ENCODE results near the gene MRNIP.
A peak's percentile ranks its signal among the peaks of the same experiment; 100 is the strongest.

Gene MRNIP, protein sequence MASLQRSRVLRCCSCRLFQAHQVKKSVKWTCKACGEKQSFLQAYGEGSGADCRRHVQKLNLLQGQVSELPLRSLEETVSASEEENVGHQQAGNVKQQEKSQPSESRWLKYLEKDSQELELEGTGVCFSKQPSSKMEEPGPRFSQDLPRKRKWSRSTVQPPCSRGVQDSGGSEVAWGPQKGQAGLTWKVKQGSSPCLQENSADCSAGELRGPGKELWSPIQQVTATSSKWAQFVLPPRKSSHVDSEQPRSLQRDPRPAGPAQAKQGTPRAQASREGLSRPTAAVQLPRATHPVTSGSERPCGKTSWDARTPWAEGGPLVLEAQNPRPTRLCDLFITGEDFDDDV

DNA sequence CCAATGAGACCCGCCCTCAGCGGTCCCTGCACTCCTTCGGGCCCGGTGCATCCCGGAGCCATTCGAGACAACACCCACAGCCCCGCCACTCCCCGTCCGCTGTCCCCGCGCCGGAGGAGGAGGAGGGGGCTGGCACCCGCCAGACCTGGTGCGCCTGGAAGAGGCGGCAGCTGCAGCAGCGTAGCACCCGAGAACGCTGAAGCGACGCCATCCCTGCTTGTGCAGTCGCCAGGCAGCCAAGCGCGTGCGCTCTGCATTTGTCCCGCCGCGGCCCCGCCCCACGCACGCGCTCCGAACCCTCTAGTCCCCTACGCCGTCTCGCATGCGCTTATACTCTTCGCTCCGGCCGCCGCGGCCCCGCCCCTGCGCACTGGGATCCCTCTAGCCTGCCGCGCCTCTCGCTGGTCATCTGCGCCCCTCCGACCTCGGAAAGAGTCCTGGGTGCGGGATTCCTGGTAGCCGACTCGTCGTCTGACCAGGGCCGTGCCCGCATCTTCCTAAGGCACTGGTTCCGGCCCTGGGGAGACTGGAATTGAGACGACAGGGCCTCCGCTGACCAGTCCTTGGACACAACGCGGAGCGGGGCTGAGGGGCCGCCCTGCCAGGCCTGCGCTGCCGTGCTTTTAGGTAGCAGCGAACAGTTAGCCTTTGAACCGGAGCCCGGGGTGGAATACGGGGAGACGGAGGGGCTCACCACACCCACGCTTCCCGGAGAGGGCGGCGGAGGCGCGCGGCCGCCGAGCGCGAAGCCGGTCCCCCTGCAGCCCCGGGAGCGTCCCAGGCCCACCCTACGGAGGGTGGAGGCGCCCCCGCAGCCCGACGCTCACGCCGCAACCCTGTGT lies at the start of gene MRNIP:
Gene MRNIP (minus strand): TSS at position 232 of the 842 bp plus-strand sequence. CDS start 21 bp downstream, at position 211.
- DNase-seq: peak; percentile 98

DNA sequence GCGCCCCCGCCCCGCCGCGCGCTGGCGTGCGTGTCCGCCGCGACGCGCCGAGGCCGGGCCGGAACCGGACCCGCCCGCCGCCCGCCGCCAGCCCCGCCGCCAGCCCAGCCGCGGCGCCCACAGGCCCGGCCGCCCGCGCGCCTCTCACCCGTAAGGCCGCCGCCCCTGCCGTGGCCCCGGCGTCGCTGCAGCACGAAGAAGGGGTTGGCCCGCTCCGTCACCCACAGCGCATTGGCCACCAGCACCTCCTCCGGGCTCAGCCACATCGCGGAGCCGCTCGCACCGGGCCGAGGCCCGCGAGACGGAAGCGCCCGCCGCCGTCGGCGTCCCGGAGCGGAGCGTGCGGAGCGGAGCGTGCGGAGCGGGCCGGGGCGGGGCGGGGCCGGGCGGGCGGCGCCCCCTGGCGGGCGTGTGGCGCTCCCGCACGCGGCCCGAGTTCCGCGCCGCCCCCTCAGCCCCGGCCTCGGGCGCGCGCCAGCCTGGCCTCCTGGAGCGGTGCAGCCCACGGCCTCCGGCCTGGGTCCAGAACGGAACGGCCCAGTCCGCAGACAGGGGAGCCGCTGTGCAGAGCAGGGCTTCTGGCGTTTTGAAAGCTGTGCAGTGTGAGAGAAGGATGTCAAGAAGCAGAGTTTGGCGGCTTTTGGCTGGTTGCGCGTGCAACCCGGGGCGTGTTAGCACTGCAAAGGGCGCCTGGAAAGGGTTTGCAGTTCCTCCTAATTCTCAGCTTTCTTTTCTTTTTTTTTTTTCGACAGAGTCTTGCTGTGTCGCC lies 49.1 kb upstream of the MRNIP start, which contains the start of gene TBC1D9B:
Gene TBC1D9B (minus strand): TSS at position 342 of the 769 bp plus-strand sequence. CDS start 76 bp downstream, at position 266.
- peak; percentile 83 for DNase-seq

DNA sequence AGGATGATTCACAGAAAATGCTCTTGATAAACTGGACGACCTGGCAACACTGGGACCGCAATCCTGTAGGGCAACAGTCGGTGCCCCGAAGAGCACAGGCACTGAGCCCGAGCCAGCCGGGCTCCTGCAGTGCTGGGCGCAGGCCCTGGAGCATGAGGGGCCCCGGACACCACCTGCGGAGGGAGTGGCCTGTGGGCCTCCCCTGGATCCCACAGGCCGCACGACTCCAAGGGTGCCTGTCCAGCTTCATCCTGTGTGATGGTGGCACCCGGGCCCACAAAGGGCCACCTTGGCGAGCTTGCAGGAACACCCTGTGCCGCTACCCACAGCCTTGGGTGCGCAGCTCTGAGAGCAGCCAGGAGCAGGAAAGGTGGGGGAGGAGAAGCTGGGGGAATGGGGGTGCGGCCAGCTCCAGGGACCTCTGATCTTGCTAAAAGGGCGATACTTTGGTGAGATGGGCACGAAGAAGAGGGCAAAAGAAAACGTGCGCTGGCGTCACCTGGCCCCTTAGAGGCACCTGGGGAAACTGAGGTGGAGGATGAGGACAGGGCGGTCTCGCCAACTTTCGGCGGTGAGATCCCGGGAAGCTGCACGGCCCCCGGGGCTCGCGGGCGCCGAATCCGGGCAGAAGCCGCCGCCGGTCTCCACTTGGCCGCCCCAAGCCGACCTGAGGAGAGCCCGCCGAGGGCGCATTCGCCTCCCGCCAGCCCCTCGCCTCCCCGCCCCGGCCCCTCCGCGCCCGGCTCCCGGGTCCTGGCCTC lies 48.4 kb upstream of the MRNIP start:
- DNase-seq: no peak

DNA sequence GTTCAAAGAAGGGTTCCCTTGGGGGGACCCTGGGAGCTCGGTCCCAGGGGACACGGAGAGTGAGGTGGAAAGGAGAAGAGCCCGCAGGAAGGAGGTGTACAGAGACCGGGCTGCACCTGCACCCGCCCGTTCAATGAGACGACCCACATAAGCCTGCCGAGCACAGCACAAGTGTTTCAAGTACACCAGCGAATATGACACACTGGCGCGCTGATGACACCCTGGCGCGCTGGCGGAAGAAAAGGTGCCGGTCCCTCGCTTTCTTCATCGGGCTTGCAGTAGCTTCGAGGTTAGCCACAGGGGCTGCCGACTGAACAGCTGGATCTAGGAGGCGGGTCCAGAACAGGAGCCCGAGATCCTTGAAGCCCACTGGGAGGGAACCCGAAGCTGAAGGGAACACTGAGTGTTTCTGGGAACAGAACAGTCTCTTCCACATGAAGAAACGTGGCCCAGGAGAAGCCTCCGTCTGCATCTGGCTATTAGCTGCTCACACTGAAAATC lies 47.7 kb upstream of the MRNIP start:
- no peak for DNase-seq

DNA sequence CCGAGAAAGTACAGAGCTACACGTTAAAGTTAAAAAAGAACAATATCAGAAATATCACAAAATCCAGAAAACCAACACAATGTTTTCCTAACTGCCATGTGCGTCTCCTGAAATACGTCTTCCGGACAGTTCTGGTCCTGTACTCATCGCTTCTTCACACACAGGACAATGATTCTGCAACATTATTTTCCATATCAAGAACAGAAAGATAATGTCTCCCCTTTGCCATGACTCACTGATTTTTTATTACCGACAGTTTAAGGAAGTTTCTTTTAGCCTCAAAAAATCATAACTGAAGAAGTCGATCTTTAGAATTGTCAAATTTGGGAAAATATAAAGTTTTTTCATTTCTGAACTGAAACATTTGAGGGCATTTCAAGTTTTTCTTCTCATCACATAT lies 46.5 kb upstream of the MRNIP start:
- no peak for DNase-seq

DNA sequence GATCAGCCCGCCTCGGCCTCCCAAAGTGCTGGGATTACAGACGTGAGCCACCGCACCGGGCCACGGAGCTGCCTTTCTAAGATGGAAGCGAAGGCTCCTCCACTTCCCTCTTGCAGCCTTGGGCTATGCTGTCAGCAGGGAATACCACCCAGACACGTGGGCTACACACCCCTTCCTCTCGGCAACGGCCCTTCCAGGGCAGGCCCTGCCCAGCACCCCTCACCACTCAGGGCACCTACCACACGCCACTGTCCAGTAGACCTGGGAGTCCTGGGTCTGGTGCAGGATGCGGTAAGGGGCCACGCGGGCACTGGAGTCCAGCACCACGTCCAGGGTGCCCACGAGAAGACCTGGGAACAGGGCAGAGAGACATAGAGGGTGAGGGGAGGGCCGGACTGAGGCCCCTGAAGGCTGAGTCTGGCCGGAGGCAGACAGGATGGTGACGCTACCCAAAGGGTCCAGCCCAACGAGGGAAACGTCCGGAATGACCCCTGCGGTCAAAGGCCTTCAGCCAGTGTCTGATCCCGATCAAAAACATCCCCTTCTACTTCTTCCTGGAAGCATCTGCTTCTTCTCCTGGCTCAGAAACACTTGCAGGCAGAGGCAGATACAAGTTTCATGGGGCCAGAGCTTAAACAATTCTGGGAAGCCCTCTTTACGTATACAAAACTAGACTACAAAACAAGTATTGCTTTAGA lies 46.0 kb upstream of the MRNIP start:
- DNase-seq: no peak

DNA sequence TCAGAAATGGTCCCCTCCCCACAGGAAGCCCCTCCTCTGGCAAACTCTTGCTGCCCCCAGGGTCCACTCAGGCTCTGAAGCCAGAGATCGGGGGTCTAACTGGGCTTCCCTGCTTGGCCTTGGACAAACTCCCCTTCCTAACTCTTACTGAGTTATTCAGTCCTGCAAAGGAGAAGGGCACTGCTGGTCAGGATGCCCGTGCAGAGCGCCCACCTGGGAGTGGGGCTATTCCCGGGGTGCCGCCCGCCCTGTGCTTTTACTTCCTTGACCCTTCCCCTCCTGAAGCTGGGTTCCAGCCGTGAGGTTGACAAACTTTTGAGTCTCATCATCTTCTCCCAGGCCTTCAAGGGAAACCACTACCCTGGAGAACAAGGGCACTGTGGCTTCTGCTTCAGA lies 44.1 kb upstream of the MRNIP start:
- DNase-seq: no peak

DNA sequence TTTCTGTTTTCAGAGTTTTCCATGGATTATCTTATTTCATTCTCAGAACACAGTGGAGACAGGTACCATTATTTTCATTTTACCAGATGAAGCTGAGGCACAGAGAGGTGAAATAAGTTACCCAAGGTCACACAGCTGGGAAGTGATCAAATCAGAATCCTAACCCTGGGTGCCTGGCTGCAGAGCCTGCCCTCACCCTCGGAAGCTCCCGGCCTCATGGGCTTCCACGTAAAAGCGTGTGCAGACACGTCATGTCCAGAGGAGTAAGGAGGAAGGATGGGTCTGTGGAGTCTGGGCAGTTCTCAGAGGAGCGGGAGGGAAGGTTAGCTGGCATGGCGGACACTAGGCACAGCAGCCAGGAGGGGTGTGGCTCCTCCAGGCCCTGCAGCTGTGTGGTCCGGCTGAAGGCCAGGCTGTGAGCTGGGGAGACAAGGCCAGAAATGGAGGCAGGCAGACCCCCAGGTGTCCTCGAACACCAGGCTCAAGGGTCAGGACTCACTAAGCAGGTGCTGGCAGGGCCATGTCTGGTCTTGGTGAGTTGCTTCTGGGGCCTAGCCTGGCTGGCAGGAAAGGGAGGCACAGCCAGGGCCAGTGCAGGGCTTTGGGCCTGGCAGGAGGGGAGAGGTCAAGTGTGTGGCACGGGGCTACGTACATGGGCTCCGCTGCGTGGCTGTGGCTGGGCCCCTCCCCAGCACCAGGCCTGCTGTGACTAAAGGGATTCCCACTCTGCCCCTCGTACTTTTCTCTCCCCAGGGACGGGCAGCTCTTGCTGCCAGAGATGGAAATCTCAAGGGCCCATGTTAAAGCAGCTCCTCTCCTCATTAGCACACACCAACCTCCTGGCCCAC lies 43.5 kb upstream of the MRNIP start:
- no peak for DNase-seq

DNA sequence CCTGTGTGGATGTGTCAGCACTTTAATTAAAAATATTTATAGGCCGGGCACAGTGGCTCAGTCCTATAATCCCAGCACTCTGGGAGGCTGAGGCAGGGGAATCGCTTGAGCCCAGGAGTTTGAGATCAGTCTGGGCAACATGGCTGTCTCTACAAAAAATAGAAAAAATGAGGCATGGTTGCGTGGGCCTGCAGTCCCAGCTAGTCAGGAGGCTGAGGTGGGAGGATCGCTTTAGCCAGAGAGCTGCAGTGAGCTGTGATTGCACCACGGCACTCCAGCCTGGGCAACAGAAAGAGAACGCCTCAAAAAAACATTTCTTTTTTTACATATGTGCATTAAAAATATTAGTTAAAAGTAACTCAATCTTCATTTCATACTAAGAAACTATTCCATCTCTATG lies 42.8 kb upstream of the MRNIP start:
- no peak for DNase-seq

DNA sequence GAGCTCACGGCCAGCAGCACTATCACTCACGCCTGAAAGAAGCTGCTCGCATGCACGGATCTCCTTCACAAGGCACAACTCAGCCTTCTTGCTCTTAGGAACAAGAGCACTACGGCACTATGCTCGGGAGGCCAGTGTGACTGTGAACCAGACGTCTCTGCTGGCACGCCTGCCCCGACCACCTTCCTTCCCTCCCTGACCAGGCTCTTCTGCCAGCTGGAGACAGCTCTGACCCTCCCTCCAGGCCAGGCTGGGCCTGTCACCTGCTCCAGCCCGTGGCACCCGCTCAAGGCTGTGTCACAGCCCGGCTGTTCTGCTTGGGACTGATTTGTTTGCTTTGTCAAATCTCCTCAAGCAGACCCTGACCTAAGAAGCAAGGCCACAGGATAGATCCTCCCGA lies 42.1 kb upstream of the MRNIP start:
- no peak for DNase-seq

DNA sequence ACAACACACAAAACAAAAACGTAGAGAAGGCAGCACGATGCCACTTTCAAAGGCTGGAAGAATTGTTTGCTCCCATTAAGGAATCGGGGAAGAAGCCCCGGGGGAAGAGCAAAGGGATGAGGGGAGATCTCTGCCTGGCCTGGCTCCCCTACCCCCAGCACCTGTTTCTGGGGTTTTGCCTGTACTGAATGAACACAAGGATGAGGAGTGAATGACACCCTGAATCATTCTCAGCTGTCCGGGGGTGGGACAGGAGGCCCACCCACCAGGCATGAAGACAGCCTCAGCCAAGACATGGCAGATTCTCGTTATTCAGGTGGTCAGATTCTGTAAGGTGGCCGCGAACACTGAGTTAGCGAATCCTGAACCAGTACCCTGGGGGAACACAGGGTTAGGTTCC lies 41.6 kb upstream of the MRNIP start:
- DNase-seq: no peak

DNA sequence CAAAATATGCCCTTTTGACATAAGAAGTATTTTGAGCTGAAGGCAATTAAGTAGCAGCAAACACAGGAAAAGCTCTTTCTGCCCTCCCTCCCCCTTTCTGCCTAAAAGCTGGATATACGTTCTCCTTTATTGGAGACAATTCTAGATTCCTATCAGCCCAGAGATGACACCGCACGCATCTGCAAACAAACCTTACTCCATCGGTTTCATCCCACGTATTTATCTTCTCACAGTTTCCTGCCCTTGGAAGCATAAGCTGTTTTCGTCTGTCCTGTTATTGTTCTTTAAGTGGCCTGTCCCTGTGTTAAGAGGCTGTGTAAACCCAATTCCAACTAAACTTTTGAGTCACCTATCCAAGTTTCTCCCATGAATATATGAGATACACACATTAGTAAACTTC lies 37.2 kb upstream of the MRNIP start:
- no peak for DNase-seq

DNA sequence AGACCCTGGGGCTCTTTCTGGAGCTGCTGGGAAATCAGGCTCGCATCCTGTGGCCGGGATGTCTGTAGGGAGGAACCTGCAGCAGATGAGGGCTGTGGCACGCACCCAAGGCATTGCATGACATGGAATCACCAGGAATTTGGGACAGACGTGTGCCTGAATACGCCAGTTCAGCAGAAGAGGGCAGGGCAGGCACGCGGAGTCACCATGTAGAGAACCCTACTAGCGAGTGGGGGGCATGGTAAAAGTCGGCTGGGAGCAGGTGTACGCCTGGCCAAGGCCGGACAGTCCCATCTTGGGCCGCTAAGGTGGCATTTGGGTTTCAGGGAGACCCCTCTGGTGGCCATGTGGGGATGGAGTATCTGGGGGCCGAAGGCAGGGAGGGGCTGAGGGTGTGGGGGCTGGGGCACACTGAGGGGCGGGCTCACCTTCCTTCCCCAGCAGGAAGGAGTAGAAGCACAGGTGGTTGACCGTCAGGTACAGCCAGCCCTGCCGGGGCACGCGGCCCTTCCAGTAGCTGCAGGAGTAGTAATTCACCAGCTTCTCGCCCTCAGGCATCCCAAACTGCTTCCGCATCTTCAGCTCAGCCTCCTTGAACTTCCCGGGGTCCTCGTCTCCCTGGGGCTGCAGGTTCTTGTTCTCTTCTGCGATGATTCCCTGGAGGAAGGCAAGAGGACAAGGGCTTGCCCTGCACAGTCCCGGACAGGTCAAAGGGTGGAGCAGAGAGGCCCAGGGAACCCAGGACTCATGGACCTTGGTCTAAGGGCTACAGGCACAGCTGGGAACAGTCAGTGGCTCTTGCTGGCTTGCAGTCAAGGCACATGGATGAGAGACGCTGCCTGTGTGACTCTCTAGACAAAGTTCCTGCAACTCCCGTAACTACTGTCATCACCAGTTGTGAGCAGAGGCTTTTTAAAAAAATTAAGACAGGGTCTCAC lies 35.6 kb upstream of the MRNIP start:
- DNase-seq: no peak

DNA sequence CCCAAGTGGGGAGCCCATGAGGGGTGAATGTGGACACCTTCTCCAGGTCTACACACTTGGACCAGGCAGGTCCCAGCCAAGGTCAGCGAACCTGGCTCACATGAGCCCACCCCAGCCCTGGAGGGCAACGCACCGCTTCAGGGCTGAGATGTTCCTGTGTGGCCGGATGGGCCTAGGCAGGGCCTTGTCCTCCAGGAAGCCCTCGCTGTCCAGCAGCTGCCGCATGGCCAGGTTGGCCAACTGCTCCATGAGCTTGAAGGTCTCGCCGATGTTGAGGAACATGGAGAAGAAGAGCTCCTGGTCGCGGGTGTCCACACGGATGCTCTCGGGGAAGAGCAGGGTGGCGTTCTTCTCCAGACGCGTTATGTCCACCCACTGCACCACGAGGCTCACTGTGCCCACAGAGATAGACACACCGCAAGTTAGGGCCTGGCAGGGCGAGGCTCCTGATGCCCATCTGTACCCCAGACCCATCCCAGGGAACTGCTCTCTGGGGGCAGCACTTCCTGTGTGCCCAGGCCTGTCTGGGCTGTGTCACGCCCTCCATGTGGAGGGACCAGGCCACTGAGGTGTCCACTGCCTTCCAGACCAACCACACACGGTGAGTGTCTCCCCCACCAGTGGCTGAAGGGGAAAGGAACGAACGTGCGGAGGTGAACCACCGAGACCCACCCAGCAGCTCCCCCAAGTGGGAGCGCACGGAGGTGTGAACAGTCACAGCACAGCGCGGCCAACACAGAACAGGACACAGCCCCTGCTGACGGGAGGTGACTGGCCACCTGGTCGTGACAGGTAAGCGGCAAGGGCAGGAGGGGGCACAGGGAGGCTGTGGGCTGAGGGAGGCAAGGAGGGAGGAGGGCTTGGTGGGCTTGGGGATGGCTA lies 34.7 kb upstream of the MRNIP start:
- no peak for DNase-seq

DNA sequence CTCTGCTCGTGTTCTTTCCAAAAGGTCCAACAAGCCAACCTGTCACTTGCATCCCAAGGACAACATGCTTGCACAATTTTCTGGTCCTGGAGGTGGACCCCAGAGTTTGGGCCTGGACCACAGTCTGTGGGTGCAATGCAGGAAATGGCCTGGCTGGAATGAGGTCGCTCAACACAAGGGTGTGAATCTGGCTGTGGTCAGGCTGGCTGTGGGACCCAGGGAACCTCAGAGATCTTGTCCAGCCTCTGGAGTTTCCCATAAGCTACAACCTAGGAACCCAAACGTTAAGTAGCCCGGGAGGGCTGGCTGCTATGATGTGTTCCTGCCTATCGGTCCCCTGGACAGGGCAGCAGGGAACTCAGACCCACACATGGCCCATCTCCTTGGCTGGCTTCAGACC lies 33.6 kb upstream of the MRNIP start:
- no peak for DNase-seq

DNA sequence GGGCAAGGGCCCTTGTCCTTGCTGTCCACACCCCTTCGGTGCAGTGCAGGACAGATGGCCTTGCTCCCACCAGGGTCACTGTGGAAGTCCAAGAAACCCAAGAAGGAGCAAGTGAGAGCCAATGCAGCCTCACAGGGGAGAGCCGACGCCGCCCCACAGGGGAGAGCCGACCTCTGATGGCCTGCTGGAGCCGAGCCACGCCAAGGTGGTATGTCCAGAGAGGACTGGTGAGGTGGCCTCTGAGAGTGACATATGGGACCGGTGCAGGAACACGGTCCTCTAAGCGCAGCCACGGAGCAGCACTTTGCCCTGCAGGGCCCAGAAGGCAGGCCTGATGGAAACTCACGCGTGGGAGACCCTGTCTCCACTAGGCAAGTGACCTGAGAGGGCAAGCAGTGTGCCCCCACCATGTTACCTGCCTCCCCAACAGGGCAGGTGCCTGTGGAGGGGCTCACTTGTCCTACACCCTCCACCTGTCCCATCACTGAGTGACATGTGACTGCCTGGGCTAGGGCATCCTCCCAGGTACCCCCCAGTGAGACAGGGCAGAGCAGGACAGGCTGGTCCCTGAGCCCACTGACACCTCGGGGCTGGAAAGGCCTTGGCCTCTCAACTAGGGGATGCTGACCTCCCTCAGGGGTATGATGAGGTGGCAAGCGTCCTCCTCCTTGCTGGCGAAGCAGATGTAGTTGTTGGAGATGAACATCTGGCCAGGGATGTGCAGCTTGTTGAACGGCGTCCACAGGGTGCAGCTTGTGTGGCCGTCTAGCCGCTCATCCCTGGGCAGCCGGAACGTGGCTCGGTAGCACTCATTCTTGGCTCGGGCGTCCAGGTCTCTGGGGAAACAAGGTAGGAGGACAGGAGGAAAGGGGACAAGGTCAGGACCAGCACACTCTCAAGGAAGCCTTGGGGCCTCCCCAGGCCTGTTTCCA lies 32.4 kb upstream of the MRNIP start:
- DNase-seq: no peak

DNA sequence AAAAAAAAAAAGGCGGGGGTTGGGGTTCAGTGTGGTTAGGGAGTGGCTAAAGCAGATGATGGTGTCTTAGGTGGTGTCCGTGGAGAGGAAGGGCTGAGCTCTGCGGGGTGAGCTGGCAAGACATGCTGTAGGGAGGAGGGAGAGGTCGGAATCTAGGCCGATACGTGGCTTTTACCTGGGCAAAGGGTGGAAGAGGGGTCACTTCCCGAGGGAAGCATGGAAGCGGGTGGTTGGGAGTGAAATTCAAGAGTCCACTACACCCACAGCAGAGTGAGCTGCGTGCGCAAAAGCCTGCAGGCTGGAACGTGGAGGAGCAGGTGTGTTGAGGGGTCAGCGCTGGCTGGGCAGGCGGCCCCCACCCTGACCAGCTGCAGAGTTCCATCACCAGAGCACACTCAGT lies 31.3 kb upstream of the MRNIP start:
- no peak for DNase-seq

Measured in 8988T (cell line).